SK-N-MC (cell line): ENCODE measurements around the gene GAN.

Experiments used
- DNase-seq: peaks from one replicate; pipeline ENCODE4 v3.0.0-alpha.2; 2011; ENCODE audit warnings: low read depth, low spot score
- H3K27ac ChIP-seq: fragments of 200-600 bp; sonication (generic); 2 replicates; pipeline ENCODE4 v1.5.1; 2016; ENCODE audit warnings: mixed run types
- H3K36me3 ChIP-seq: fragments of 200-600 bp; sonication (generic); 2 replicates; pipeline ENCODE4 v1.6.1; 2017; ENCODE audit warnings: antibody characterized with exemption, low read length, mixed read lengths; ENCODE audit not compliant: insufficient read depth
- H3K4me3 ChIP-seq: fragments of 200-600 bp; sonication (generic); 2 replicates; pipeline ENCODE4 v1.5.1; 2016
- H3K9ac ChIP-seq: fragments of 200-600 bp; sonication (generic); 2 replicates; pipeline ENCODE4 v1.8.0; 2017; ENCODE audit warnings: mixed run types, mixed read lengths; ENCODE audit not compliant: insufficient read length
- H3K9me3 ChIP-seq: fragments of 200-600 bp; sonication (generic); 2 replicates; pipeline ENCODE4 v1.6.1; 2017; ENCODE audit warnings: low read depth, mild to moderate bottlenecking, antibody characterized with exemption, low read length, moderate library complexity, mixed read lengths
- EZH2 ChIP-seq: fragments of 200-600 bp; sonication (generic); IDR thresholded peaks from one replicate; pipeline ENCODE4 v1.6.1; 2017; ENCODE audit warnings: antibody characterized with exemption
- FOXP2 ChIP-seq: optimal IDR thresholded peaks from 2 replicates; pipeline ENCODE3; 2011; ENCODE audit warnings: mild to moderate bottlenecking, moderate library complexity; ENCODE audit not compliant: insufficient read depth; ENCODE audit errors: extremely low read length, control extremely low read depth
- POLR2AphosphoS5 ChIP-seq: IDR thresholded peaks from 2 replicates; pipeline ENCODE4 v1.6.1; 2012; ENCODE audit warnings: mild to moderate bottlenecking, low read depth, low read length, borderline replicate concordance

Gene GAN

GRCh38 chr16:81427219-81427618, 112.5 kb downstream of the GAN start:
- no peak overlapping the region for H3K4me3 ChIP-seq
- no peak for DNase-seq
- H3K9ac ChIP-seq, result no peak overlapping the region
- no peak overlapping the region for H3K27ac ChIP-seq
- H3K9me3 ChIP-seq, result no peaks in the 10 kb centered on the region
- TF ChIP-seq FOXP2, result no peak
- TF ChIP-seq POLR2AphosphoS5, result no peak
- no peak for TF ChIP-seq EZH2
- H3K36me3 ChIP-seq, result no peaks in the 10 kb centered on the region

- TF ChIP-seq EZH2 (no peak), FOXP2 (no peak), POLR2AphosphoS5 (no peak)
- Histone ChIP-seq H3K27ac (no peak overlapping the region), H3K9me3 (no peaks in the 10 kb centered on the region), H3K9ac (no peak overlapping the region), H3K36me3 (no peaks in the 10 kb centered on the region), H3K4me3 (no peak overlapping the region)
- DNase-seq, result no peak
Measured at GRCh38 chr16:81429045-81429521, 114.3 kb downstream of the GAN start.

- TF ChIP-seq EZH2 (no peak), FOXP2 (no peak), POLR2AphosphoS5 (no peak)
- Histone ChIP-seq H3K4me3 (no peak overlapping the region), H3K9ac (no peak overlapping the region), H3K9me3 (no peaks in the 10 kb centered on the region), H3K27ac (no peak overlapping the region), H3K36me3 (no peaks in the 10 kb centered on the region)
- no peak for DNase-seq
Measured at GRCh38 chr16:81431554-81432353, 117.0 kb downstream of the GAN start.

GRCh38 chr16:81432937-81433557, 118.3 kb downstream of the GAN start:
- no peak overlapping the region for H3K4me3 ChIP-seq
- TF ChIP-seq FOXP2, result no peak
- TF ChIP-seq POLR2AphosphoS5, result no peak
- no peak for TF ChIP-seq EZH2
- H3K27ac ChIP-seq, result no peak overlapping the region
- no peak for DNase-seq
- H3K9ac ChIP-seq, result no peak overlapping the region
- H3K36me3 ChIP-seq, result no peaks in the 10 kb centered on the region
- no peaks in the 10 kb centered on the region for H3K9me3 ChIP-seq

GRCh38 chr16:81435103-81435502, 120.3 kb downstream of the GAN start:
- TF ChIP-seq EZH2, result no peak
- no peak for TF ChIP-seq POLR2AphosphoS5
- TF ChIP-seq FOXP2, result no peak
- Histone ChIP-seq H3K36me3 (no peaks in the 10 kb centered on the region), H3K9me3 (no peaks in the 10 kb centered on the region), H3K27ac (no peak overlapping the region), H3K9ac (no peak overlapping the region), H3K4me3 (no peak overlapping the region)
- DNase-seq, result no peak

GRCh38 chr16:81435567-81435966, 120.8 kb downstream of the GAN start:
- Histone ChIP-seq H3K9ac (no peak overlapping the region), H3K4me3 (no peak overlapping the region), H3K36me3 (no peaks in the 10 kb centered on the region), H3K27ac (no peak overlapping the region), H3K9me3 (no peaks in the 10 kb centered on the region)
- TF ChIP-seq FOXP2 (no peak), EZH2 (no peak), POLR2AphosphoS5 (no peak)
- no peak for DNase-seq

GRCh38 chr16:81436386-81436785, 121.6 kb downstream of the GAN start:
- no peak for DNase-seq
- TF ChIP-seq POLR2AphosphoS5 (no peak), EZH2 (no peak), FOXP2 (no peak)
- no peaks in the 10 kb centered on the region for H3K36me3 ChIP-seq
- H3K4me3 ChIP-seq, result no peak overlapping the region
- H3K27ac ChIP-seq, result no peak overlapping the region
- no peak overlapping the region for H3K9ac ChIP-seq
- no peaks in the 10 kb centered on the region for H3K9me3 ChIP-seq

GRCh38 chr16:81437865-81438264, 123.1 kb downstream of the GAN start:
- TF ChIP-seq EZH2 (no peak), FOXP2 (no peak), POLR2AphosphoS5 (no peak)
- Histone ChIP-seq H3K36me3 (no peaks in the 10 kb centered on the region), H3K4me3 (no peak overlapping the region), H3K9ac (no peak overlapping the region), H3K27ac (no peak overlapping the region), H3K9me3 (no peaks in the 10 kb centered on the region)
- DNase-seq, result no peak
